IPS-20b (cell line): ENCODE data around the gene TJP2.
A peak's percentile ranks its signal among the peaks of the same experiment; 100 is the strongest.

Source experiments
- H3K27ac ChIP-seq: one replicate; pipeline ENCODE4 v1.5.1; 2013; ENCODE audit warnings: low read length
- H3K27me3 ChIP-seq: 2 replicates; pipeline ENCODE4 v1.6.1; 2013; ENCODE audit warnings: mild to moderate bottlenecking, low read length, inconsistent platforms; ENCODE audit not compliant: insufficient read depth
- H3K36me3 ChIP-seq: 2 replicates; pipeline ENCODE4 v1.6.1; 2013; ENCODE audit warnings: low read depth, mild to moderate bottlenecking, inconsistent platforms, low read length, moderate library complexity; ENCODE audit not compliant: insufficient read depth
- H3K4me1 ChIP-seq: 2 replicates; pipeline ENCODE4 v1.6.1; 2013; ENCODE audit warnings: mild to moderate bottlenecking, control low read depth, inconsistent platforms, low read length, moderate library complexity; ENCODE audit not compliant: insufficient read depth
- H3K4me3 ChIP-seq: 2 replicates; pipeline ENCODE4 v1.5.1; 2013; ENCODE audit warnings: mild to moderate bottlenecking, low read length, inconsistent platforms
- H3K9ac ChIP-seq: 2 replicates; pipeline ENCODE4 v1.6.1; 2013; ENCODE audit warnings: low read depth, mild to moderate bottlenecking, inconsistent platforms, low read length, moderate library complexity
- H3K9me3 ChIP-seq: 2 replicates; pipeline ENCODE4 v1.6.1; 2013; ENCODE audit warnings: mild to moderate bottlenecking, low read depth, low read length, inconsistent platforms; ENCODE audit not compliant: insufficient read depth

Gene TJP2

GRCh38 chr9:69165581-69165980 is 8.5 kb upstream of the TJP2 start:
- H3K9ac ChIP-seq, result no peak overlapping the region
- no peak overlapping the region for H3K4me3 ChIP-seq
- H3K4me1 ChIP-seq, result peaks cover 17% of the 10 kb centered on the region; the same call in 1 of the 2 replicates
- no peaks in the 10 kb centered on the region for H3K9me3 ChIP-seq
- H3K27ac ChIP-seq, result no peak overlapping the region
- peaks cover 3% of the 10 kb centered on the region; the same call in 1 of the 2 replicates for H3K36me3 ChIP-seq
- H3K27me3 ChIP-seq, result no peaks in the 10 kb centered on the region

GRCh38 chr9:69168709-69169217 is 5.3 kb upstream of the TJP2 start:
- Histone ChIP-seq H3K4me1 (peaks cover 21% of the 10 kb centered on the region), H3K27ac (no peak overlapping the region), H3K9me3 (no peaks in the 10 kb centered on the region), H3K9ac (no peak overlapping the region), H3K4me3 (0 out of 2 replicates have a peak overlapping the region, but pooled peaks have one; percentile 29), H3K36me3 (peaks cover 3% of the 10 kb centered on the region; the same call in 1 of the 2 replicates), H3K27me3 (peaks cover 17% of the 10 kb centered on the region)

- Histone ChIP-seq H3K9me3 (no peaks in the 10 kb centered on the region), H3K27ac (no peak overlapping the region), H3K9ac (no peak overlapping the region), H3K4me3 (no peak overlapping the region), H3K27me3 (peaks cover 29% of the 10 kb centered on the region), H3K36me3 (peaks cover 3% of the 10 kb centered on the region; the same call in 1 of the 2 replicates), H3K4me1 (peaks cover 20% of the 10 kb centered on the region)
Observed at GRCh38 chr9:69170231-69170630, 3.8 kb upstream of the TJP2 start.

GRCh38 chr9:69171049-69171448 is 3.0 kb upstream of the TJP2 start:
- Histone ChIP-seq H3K36me3 (no peaks in the 10 kb centered on the region; the same call in 1 of the 2 replicates), H3K27ac (no peak overlapping the region), H3K4me1 (peaks cover 28% of the 10 kb centered on the region), H3K4me3 (no peak overlapping the region), H3K27me3 (peaks cover 37% of the 10 kb centered on the region), H3K9me3 (no peaks in the 10 kb centered on the region), H3K9ac (no peak overlapping the region)

- H3K27me3 ChIP-seq, result peaks cover 39% of the 10 kb centered on the region
- H3K4me1 ChIP-seq, result peaks cover 32% of the 10 kb centered on the region
- H3K9ac ChIP-seq, result no peak overlapping the region
- H3K36me3 ChIP-seq, result no peaks in the 10 kb centered on the region
- H3K9me3 ChIP-seq, result no peaks in the 10 kb centered on the region
- no peak overlapping the region for H3K4me3 ChIP-seq
- H3K27ac ChIP-seq, result no peak overlapping the region
Observed at GRCh38 chr9:69171517-69171916, 2.6 kb upstream of the TJP2 start.

- Histone ChIP-seq H3K4me1 (peaks cover 32% of the 10 kb centered on the region), H3K4me3 (peak overlapping the region; percentile 78; the same call in 1 of the 2 replicates), H3K36me3 (no peaks in the 10 kb centered on the region), H3K9ac (no peak overlapping the region), H3K27ac (no peak overlapping the region), H3K27me3 (peaks cover 39% of the 10 kb centered on the region), H3K9me3 (no peaks in the 10 kb centered on the region)
Observed at GRCh38 chr9:69172895-69173294, 1.2 kb upstream of the TJP2 start.

GRCh38 chr9:69173497-69173890 is 583 bp upstream of the TJP2 start:
- peak overlapping the region; percentile 78 for H3K4me3 ChIP-seq

GRCh38 chr9:69174616-69175463 is 763 bp downstream of the TJP2 start:
- Histone ChIP-seq H3K9me3 (no peaks in the 10 kb centered on the region), H3K4me1 (peaks cover 31% of the 10 kb centered on the region), H3K27ac (no peak overlapping the region), H3K27me3 (peaks cover 39% of the 10 kb centered on the region), H3K4me3 (peak overlapping the region; percentile 78), H3K36me3 (no peaks in the 10 kb centered on the region), H3K9ac (peak overlapping the region; percentile 57; the same call in 1 of the 2 replicates)

More at GRCh38 chr9:69173497-69173890, 583 bp upstream of the TJP2 start:
- H3K36me3 ChIP-seq, result no peaks in the 10 kb centered on the region
- H3K4me1 ChIP-seq, result peaks cover 34% of the 10 kb centered on the region
- no peaks in the 10 kb centered on the region for H3K9me3 ChIP-seq
- H3K27ac ChIP-seq, result no peak overlapping the region
- peak overlapping the region; percentile 17; the same call in 1 of the 2 replicates for H3K9ac ChIP-seq
- peaks cover 39% of the 10 kb centered on the region for H3K27me3 ChIP-seq

GRCh38 chr9:69175486-69175885 is 1.4 kb downstream of the TJP2 start:
- Histone ChIP-seq H3K9ac (peak overlapping the region; percentile 57; the same call in 1 of the 2 replicates), H3K4me1 (peaks cover 31% of the 10 kb centered on the region), H3K9me3 (no peaks in the 10 kb centered on the region), H3K4me3 (peak overlapping the region; percentile 78), H3K36me3 (no peaks in the 10 kb centered on the region), H3K27ac (no peak overlapping the region), H3K27me3 (peaks cover 39% of the 10 kb centered on the region)

- Histone ChIP-seq H3K4me3 (no peak overlapping the region), H3K27ac (no peak overlapping the region), H3K27me3 (peaks cover 39% of the 10 kb centered on the region), H3K9ac (no peak overlapping the region), H3K36me3 (no peaks in the 10 kb centered on the region), H3K4me1 (peaks cover 31% of the 10 kb centered on the region), H3K9me3 (no peaks in the 10 kb centered on the region)
Observed at GRCh38 chr9:69176471-69177171, 2.5 kb downstream of the TJP2 start.

GRCh38 chr9:69178583-69179011 is 4.5 kb downstream of the TJP2 start:
- peaks cover 23% of the 10 kb centered on the region for H3K27me3 ChIP-seq
- H3K9ac ChIP-seq, result no peak overlapping the region
- peaks cover 7% of the 10 kb centered on the region for H3K36me3 ChIP-seq
- H3K9me3 ChIP-seq, result no peaks in the 10 kb centered on the region
- no peak overlapping the region for H3K4me3 ChIP-seq
- peaks cover 26% of the 10 kb centered on the region for H3K4me1 ChIP-seq
- no peak overlapping the region for H3K27ac ChIP-seq
